ENCODE measurements around the gene C12orf43. TPM values are rescaled to one million over a fixed set of nuclear protein-coding genes. Genes with fewer than 3 reads are reported as not detected.

The C12orf43 gene
- total and polyA plus RNA-seq, 2 donors from 2014 or later: 10.3 to 15.6 TPM

DNA sequence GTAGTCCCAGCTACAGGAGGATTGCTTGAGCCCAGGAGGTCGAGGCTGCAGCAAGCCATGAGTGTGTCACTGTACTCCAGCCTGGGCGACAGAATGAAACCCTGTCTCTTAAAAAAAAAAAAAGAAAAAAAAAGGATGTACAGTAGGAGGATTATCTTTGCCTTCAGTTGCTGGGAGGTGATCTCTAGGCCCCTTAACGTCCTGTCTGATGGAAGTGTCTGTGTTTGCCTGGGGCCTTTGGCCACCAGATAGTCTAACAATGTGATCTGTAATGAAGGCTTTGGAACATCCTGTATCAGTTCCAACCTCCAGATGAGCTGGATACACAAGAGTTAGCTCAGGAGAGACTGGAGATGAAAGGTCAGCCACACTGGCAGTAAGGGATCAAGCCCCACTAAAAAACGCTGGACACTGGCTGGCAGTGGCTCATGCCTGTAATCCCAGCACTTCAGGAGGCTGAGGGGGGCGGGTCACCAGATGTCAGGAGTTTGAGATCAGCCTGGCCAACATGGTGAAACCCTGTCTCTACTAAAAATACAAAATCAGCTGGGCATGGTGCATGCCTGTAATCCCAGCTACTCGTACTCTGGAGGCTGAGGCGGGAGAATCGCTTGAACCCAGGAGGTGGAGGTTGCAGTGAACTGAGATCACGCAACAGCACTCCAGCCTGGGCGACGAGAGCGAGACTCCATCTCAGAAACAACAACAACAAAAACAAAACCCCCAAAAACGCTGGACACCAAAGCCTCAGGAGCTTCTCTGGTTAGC is 57.0 kb downstream of the C12orf43 start:
- intact Hi-C loops (cut with DNase I): no loop called here
- DNase-seq (peak in 1 of 5 donors; percentile 40), FAIRE-seq (no peak)
- peaks cover 0 to 12% (median 7%) of the 10 kb centered on the region in 3 donors for H3K4me1 ChIP-seq (ENCODE audit: control insufficient read depth in 2 of 3, insufficient read depth in 2 of 3, low read depth in 1 of 3, low read length in 3 of 3)
- no peaks in the 10 kb centered on the region for H3K36me3 ChIP-seq (ENCODE audit: control insufficient read depth in 2 of 3, insufficient read depth in 3 of 3, low read length in 3 of 3)
- H3K9ac ChIP-seq (ENCODE audit: low read length in 3 of 3): no peak overlapping the region
- TF ChIP-seq, protein P1, sequence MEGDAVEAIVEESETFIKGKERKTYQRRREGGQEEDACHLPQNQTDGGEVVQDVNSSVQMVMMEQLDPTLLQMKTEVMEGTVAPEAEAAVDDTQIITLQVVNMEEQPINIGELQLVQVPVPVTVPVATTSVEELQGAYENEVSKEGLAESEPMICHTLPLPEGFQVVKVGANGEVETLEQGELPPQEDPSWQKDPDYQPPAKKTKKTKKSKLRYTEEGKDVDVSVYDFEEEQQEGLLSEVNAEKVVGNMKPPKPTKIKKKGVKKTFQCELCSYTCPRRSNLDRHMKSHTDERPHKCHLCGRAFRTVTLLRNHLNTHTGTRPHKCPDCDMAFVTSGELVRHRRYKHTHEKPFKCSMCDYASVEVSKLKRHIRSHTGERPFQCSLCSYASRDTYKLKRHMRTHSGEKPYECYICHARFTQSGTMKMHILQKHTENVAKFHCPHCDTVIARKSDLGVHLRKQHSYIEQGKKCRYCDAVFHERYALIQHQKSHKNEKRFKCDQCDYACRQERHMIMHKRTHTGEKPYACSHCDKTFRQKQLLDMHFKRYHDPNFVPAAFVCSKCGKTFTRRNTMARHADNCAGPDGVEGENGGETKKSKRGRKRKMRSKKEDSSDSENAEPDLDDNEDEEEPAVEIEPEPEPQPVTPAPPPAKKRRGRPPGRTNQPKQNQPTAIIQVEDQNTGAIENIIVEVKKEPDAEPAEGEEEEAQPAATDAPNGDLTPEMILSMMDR (IDR thresholded peaks at IDR 0.05; ENCODE audit: borderline replicate concordance, extremely low read depth, insufficient read depth): no peak
- H3K27me3 ChIP-seq (ENCODE audit: control insufficient read depth, insufficient read depth, low read length): no peaks in the 10 kb centered on the region
- no peak overlapping the region for H3K4me3 ChIP-seq (ENCODE audit: low read length in 3 of 3)
- no peaks in the 10 kb centered on the region for H3K9me3 ChIP-seq (ENCODE audit: control insufficient read depth in 2 of 3, insufficient read depth in 1 of 3, low read length in 3 of 3)
- H3K27ac ChIP-seq (ENCODE audit: low read depth in 2 of 2, low read length in 2 of 2): peak overlapping the region in 1 of 2 donors; percentile 4

DNA sequence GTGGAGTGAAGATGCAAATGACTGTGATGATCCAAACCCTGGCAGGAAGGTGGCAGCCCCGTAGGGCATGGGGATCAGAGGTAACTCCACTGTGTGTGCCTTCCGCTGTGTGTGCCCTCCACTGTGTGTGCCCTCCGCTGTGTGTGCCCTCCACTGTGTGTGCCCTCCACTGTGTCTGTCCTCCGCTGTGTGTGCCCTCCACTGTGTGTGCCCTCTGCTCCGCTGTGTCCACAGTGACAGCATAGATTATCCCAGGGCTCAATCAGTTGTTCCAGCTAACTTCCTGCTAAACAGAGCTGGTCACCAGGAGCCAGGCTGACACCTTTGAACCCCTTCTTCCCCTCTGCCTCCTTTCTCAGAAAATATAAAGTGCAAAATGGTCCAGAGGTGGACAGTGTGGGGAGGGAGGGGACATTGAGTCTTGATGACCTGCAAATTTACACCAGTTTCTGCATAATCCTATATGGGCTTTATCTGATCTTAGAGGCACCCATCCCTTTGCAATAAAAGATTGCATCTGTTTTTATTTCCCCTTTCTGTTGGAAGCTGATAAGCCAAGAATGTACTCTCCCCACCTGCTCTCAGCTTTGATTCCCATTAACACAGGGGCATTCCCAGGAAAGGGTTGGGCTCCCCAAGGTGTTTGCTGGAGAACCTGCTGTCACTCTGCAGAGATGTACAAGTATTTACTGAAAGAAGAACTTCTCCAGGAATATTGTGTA is 59.5 kb downstream of the C12orf43 start:
- Histone ChIP-seq H3K27me3 (ENCODE audit: control insufficient read depth, insufficient read depth, low read length) (no peaks in the 10 kb centered on the region), H3K27ac (ENCODE audit: low read depth in 2 of 2, low read length in 2 of 2) (no peak overlapping the region), H3K9ac (ENCODE audit: low read length in 3 of 3) (no peak overlapping the region), H3K4me1 (ENCODE audit: control insufficient read depth in 2 of 3, insufficient read depth in 2 of 3, low read depth in 1 of 3, low read length in 3 of 3) (peaks cover 0 to 12% (median 5%) of the 10 kb centered on the region in 3 donors), H3K4me3 (ENCODE audit: low read length in 3 of 3) (no peak overlapping the region), H3K9me3 (ENCODE audit: control insufficient read depth in 2 of 3, insufficient read depth in 1 of 3, low read length in 3 of 3) (no peaks in the 10 kb centered on the region), H3K36me3 (ENCODE audit: control insufficient read depth in 2 of 3, insufficient read depth in 3 of 3, low read length in 3 of 3) (no peaks in the 10 kb centered on the region)
- FAIRE-seq: no peak
- intact Hi-C loops (cut with DNase I): no loop called here
- TF ChIP-seq, protein P1 (IDR thresholded peaks at IDR 0.05; ENCODE audit: borderline replicate concordance, extremely low read depth, insufficient read depth): no peak
- no peak for DNase-seq

DNA sequence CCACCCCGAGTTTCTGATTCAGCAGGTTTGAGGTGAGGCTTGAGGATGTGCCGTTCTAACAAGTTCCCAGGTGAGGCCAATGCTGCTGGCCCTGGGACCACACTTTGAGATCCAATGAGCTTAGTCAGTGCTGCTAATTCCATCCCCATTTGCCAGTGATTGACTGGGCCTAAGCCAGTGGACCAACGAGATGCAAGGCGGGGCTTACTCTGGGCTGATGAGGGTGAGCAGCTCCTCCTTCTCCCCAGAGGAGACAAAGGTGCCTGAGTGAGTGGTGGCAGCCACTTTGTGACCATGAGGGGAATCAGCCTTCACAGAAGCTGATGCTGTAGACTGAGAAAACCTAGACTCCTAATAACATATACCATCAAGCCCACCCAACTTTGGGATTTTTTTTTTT is 61.1 kb downstream of the C12orf43 start:
- no peak overlapping the region for H3K27ac ChIP-seq (ENCODE audit: low read depth in 2 of 2, low read length in 2 of 2)
- DNase-seq (no peak), FAIRE-seq (no peak)
- intact Hi-C loops (cut with DNase I): no loop called here
- TF ChIP-seq, protein P1 (IDR thresholded peaks at IDR 0.05; ENCODE audit: borderline replicate concordance, extremely low read depth, insufficient read depth): no peak
- no peaks in the 10 kb centered on the region for H3K27me3 ChIP-seq (ENCODE audit: control insufficient read depth, insufficient read depth, low read length)
- no peaks in the 10 kb centered on the region for H3K36me3 ChIP-seq (ENCODE audit: control insufficient read depth in 2 of 3, insufficient read depth in 3 of 3, low read length in 3 of 3)
- no peak overlapping the region for H3K9ac ChIP-seq (ENCODE audit: low read length in 3 of 3)
- peaks cover 0 to 5% (median 3%) of the 10 kb centered on the region in 3 donors for H3K4me1 ChIP-seq (ENCODE audit: control insufficient read depth in 2 of 3, insufficient read depth in 2 of 3, low read depth in 1 of 3, low read length in 3 of 3)
- peaks cover 0 to 3% (median 0%) of the 10 kb centered on the region in 3 donors for H3K9me3 ChIP-seq (ENCODE audit: control insufficient read depth in 2 of 3, insufficient read depth in 1 of 3, low read length in 3 of 3)
- no peak overlapping the region for H3K4me3 ChIP-seq (ENCODE audit: low read length in 3 of 3)

All from kidney (tissue), 14 donors.